Fibroblast of pulmonary artery (primary cell): Measurements from ENCODE around the gene SLC16A6.

ENCODE experiments used
- DNase-seq: peaks from one replicate; pipeline ENCODE4 v3.0.0-alpha.2; 2010; ENCODE audit warnings: low read depth
- H3K4me3 ChIP-seq: replicated peaks from 2 replicates; pipeline ENCODE4 v1.5.1; 2011; ENCODE audit warnings: low read depth, mild to moderate bottlenecking, control low read depth, low read length, moderate library complexity
- CTCF ChIP-seq: IDR thresholded peaks from 2 replicates; pipeline ENCODE4 v1.5.1; 2011; ENCODE audit warnings: mild to moderate bottlenecking, control low read depth, low read length, inconsistent platforms; ENCODE audit errors: missing control alignments

The SLC16A6 gene

GRCh38 chr17:68325961-68326360 is 35.0 kb upstream of the SLC16A6 start:
- no peak for TF ChIP-seq CTCF
- no peak overlapping the region for H3K4me3 ChIP-seq
- DNase-seq: no peak

GRCh38 chr17:68324654-68325336 is 33.9 kb upstream of the SLC16A6 start:
- TF ChIP-seq CTCF: no peak
- no peak overlapping the region for H3K4me3 ChIP-seq
- no peak for DNase-seq

- no peak for DNase-seq
- TF ChIP-seq CTCF: no peak
- no peak overlapping the region for H3K4me3 ChIP-seq
Measured at GRCh38 chr17:68324114-68324513, 33.2 kb upstream of the SLC16A6 start.

- H3K4me3 ChIP-seq: no peak overlapping the region
- no peak for TF ChIP-seq CTCF
- no peak for DNase-seq
Measured at GRCh38 chr17:68322630-68323029, 31.7 kb upstream of the SLC16A6 start.

GRCh38 chr17:68321556-68321954 is 30.6 kb upstream of the SLC16A6 start:
- H3K4me3 ChIP-seq: no peak overlapping the region
- TF ChIP-seq CTCF: no peak
- no peak for DNase-seq

- TF ChIP-seq CTCF: no peak
- H3K4me3 ChIP-seq: no peak overlapping the region
- DNase-seq: no peak
Measured at GRCh38 chr17:68320943-68321555, 30.1 kb upstream of the SLC16A6 start.
